ENCODE results near the gene PRKAR1B.

- TF ChIP-seq GATA2 (IDR thresholded peaks at IDR 0.05; ENCODE audit: low read depth, low read length) (no peak), GATA3 (IDR thresholded peaks at IDR 0.05; ENCODE audit: low read depth, low read length) (no peak)
Observed at GRCh38 chr7:703049-703448, 24.0 kb downstream of the PRKAR1B start.

Data from SH-SY5Y (cell line).